ENCODE results near the gene TCAF2.
"Not testable (repeated sequence)": the region's sequence is repeated elsewhere in the genome, so short reads cannot be mapped to it uniquely, and the experiment has no call there.

TCAF2 gene

GRCh38 chr7:143620646-143621045, at the start of gene TCAF2:
Gene TCAF2 (plus strand): TSS chr7:143620974.
- DNase-seq (ENCODE audit: low read depth in 1 of 2, low spot score in 1 of 2), result peak; percentile 62 to 64

DNA sequence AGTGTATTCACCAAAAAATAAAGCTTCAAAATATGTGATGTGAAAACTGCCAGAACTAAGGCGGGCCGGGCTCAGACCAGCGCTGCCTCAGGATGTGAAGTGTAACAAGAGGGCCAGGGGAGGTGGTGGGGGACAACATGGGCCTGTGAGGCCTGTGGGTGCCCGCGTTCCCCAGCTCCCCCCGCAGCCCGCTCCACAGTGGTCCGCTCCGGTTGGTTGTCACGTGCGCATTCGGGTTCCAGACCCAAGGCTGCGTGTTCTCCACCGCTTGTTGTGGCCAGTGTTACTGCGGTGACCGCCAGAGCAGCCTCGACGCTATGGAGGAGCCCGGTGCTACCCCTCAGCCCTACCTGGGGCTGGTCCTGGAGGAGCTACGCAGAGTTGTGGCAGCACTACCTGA, 49.3 kb upstream of the TCAF2 start, which contains the start of gene CTAGE15:
Gene CTAGE15 (plus strand): TSS at position 301 of the 400 bp plus-strand sequence. CDS start 17 bp downstream, at position 318.
- not testable (repeated sequence) for DNase-seq (ENCODE audit: low read depth in 1 of 2, low spot score in 1 of 2)

DNA sequence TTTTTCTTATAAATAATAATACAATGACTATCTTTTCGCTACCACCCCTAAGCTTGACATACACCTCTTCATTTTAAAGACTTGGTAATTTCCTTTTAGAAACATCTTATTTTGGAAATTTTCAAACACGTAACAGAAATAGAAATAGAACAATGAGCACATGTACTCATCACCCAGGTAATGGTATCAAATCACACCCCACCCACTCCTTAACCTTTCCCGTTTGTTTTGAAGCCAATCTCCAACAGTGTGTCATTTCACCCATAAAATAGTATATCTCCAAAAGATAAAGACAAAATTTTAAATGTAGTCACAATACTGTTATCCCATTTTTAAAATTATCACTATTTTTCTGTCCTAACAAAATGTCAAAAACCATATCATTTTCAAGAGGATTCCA, 32.6 kb upstream of the TCAF2 start:
- not testable (repeated sequence) for DNase-seq (ENCODE audit: low read depth in 1 of 2, low spot score in 1 of 2)

GRCh38 chr7:143589897-143590296, 30.9 kb upstream of the TCAF2 start:
- not testable (repeated sequence) for DNase-seq (ENCODE audit: low read depth in 1 of 2, low spot score in 1 of 2)

- DNase-seq (ENCODE audit: low read depth in 1 of 2, low spot score in 1 of 2), result not testable (repeated sequence)
Observed at GRCh38 chr7:143598086-143598485, 22.7 kb upstream of the TCAF2 start.

GRCh38 chr7:143603549-143603948, 17.2 kb upstream of the TCAF2 start:
- DNase-seq (ENCODE audit: low read depth in 1 of 2, low spot score in 1 of 2), result not testable (repeated sequence)

GRCh38 chr7:143606088-143606487, 14.7 kb upstream of the TCAF2 start:
- not testable (repeated sequence) for DNase-seq (ENCODE audit: low read depth in 1 of 2, low spot score in 1 of 2)

DNA sequence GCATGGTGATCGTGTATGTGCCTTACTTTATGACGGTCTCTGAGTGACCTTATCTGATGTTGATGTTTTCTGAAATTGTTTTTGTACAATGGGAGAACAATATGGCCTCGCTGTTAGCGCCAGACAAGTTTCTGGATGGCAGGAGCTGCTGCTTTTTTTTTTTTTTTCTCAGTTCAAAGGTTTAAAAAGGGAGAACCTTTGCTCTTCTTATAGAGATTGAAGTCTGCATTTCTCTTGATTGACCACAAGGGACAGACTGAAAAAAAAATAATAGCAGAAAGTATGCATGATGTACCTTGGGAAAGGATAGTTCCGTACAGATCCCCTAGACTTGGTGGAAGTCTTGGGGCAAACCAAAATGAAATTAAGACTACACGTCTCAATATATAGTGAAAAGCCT, 5.2 kb upstream of the TCAF2 start:
- not testable (repeated sequence) for DNase-seq (ENCODE audit: low read depth in 1 of 2, low spot score in 1 of 2)

- DNase-seq (ENCODE audit: low read depth in 1 of 2, low spot score in 1 of 2), result not testable (repeated sequence)
Observed at GRCh38 chr7:143617204-143617603, 3.6 kb upstream of the TCAF2 start.

DNA sequence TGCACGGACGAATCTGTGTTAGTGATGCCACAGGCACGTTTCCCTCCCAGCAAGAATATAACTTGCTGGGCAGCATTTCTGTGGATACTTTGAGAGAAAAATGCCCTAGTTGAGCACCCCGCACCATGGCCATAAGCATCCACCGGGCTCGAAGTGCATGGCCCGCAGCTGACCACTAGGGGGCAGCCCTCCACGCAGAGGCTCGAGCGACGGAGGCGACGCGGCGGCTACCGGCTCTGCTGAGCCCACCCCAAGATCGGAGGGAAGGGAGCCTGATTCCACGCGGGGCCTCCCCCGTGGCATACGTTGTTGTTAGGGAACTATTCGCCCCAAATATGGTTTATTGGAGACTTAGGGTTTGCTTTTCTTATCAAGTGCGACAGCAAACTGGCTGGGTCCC, 716 bp upstream of the TCAF2 start:
- peak in 1 of 2 donors; percentile 46 for DNase-seq (ENCODE audit: low read depth in 1 of 2, low spot score in 1 of 2)

DNA sequence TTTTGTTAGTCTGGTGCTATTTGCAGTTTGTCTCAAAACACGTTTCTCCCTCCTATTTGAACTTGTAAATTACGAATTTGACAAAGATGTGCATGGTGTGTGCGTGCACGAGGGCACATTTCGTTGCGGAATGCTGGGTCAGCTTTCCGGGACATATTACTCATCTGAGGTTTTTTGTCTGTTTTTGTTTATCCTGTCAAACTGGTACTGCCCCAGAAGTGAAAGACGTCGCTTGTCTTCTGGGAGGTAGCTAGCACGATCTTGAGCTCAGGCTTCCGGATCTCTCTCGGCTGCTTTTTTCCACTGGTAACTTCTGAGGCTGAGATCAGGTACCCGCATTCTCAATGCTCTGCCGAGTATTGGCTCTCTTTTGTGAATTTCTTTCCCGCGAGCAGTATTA, 401 bp downstream of the TCAF2 start:
- not testable (repeated sequence) for DNase-seq (ENCODE audit: low read depth in 1 of 2, low spot score in 1 of 2)

GRCh38 chr7:143622130-143622529, 1.4 kb downstream of the TCAF2 start:
- not testable (repeated sequence) for DNase-seq (ENCODE audit: low read depth in 1 of 2, low spot score in 1 of 2)

DNA sequence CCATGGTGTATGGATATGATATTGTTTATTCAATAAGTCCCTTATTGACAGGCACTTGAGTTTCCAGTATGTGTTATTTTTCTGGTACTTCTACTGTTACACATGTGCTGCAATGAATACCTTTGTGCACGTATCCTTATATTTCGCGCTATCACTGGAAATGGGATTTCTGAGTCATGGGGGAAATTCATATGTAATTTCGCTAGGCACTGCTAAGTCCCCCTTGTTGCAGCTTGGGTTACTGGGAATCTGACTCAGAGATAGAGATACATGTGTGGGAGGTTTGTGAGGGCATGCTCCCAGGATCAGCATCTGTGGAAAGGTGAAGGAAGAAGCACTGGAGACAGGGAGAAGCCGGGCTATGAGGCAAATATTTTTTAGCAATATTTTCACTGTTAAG, 9.9 kb downstream of the TCAF2 start:
- not testable (repeated sequence) for DNase-seq (ENCODE audit: low read depth in 1 of 2, low spot score in 1 of 2)

GRCh38 chr7:143632506-143632905, 11.7 kb downstream of the TCAF2 start:
- not testable (repeated sequence) for DNase-seq (ENCODE audit: low read depth in 1 of 2, low spot score in 1 of 2)

DNA sequence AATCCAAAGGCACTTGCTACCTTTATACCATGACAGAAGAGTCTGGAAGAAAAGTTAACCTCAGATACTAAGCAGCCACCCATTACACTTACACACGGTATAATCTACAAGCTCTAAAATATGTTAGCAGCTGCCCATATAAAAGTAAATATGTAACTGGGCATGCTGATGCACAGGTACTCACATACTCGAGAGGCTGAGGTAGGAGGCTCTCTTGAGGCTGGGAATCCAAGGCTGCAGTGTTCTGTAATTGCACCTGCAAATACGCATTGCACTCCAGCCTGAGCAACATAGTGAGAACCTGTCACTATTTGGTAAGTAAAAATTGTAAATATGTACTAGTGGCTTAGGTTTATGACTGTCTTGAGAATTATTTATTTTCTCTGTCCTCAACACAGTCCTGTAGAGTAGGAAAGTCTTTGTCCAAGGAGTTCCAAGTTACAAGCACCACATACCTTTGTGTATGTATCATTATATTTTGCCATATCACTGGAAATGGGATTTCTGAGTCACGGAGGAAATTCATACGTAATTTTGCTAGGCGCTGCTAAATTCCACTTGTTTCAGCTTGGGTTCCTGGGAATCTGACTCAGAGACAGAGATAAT, 12.3 kb downstream of the TCAF2 start:
- not testable (repeated sequence) for DNase-seq (ENCODE audit: low read depth in 1 of 2, low spot score in 1 of 2)

GRCh38 chr7:143635364-143636240, 14.8 kb downstream of the TCAF2 start:
- not testable (repeated sequence) for DNase-seq (ENCODE audit: low read depth in 1 of 2, low spot score in 1 of 2)

GRCh38 chr7:143639372-143639771, 18.6 kb downstream of the TCAF2 start:
- DNase-seq (ENCODE audit: low read depth in 1 of 2, low spot score in 1 of 2), result not testable (repeated sequence)

GRCh38 chr7:143640528-143641189, 19.9 kb downstream of the TCAF2 start:
- DNase-seq (ENCODE audit: low read depth in 1 of 2, low spot score in 1 of 2), result not testable (repeated sequence)

DNA sequence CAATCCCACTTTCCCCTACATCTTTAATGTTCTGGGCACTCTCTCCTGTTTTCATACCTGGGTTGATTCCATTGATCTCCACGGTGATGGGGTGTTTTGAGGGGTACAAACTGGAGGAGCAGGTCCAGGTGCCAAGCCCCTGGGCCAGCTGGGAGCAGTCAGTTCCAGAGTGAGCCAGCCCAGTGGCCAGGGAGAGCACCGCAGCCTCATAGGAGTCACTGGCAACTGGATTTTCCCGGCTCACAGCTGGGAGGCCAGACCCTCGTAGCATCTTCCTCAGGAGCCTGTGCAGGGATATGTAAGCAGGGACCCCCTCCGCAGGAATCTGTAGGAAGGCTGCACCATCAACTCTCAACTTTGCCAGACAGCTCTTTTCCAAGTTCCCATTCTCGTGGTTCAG, 25.8 kb downstream of the TCAF2 start:
- not testable (repeated sequence) for DNase-seq (ENCODE audit: low read depth in 1 of 2, low spot score in 1 of 2)

- not testable (repeated sequence) for DNase-seq (ENCODE audit: low read depth in 1 of 2, low spot score in 1 of 2)
Observed at GRCh38 chr7:143649902-143650301, 29.1 kb downstream of the TCAF2 start.

DNA sequence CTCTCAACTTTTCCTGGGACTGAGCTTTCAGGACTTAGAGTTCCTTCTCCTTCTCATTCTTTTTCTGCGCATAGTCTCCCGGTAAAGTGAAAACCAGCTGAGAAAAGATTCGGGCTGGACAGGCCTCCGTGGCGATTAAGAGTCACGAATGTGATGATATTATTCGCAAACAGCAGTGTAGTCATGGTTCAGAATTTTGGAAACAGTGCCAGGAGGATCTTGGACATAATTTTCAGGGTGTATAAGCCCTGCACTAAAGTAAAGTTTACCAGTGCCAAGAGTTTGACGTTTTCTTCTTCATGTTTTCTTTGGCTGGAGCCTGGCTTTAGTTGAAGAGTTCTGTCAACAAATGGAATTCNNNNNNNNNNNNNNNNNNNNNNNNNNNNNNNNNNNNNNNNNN, 29.7 kb downstream of the TCAF2 start:
- DNase-seq (ENCODE audit: low read depth in 1 of 2, low spot score in 1 of 2), result not testable (repeated sequence)

All from stimulated activated CD4-positive, alpha-beta T cell treated with anti-CD3 and anti-CD28 coated beads, Interleukin-15, amount 100 ng/mL, for 1 hour (primary cell).